PC-3 (cell line): ENCODE results near the gene CNTNAP2.

Source experiments
- EZH2 ChIP-seq: fragments of 300-600 bp; sonication (generic); IDR thresholded peaks from one replicate; pipeline ENCODE4 v1.6.1; 2017; ENCODE audit warnings: antibody characterized with exemption, mild to moderate bottlenecking, low read length; ENCODE audit not compliant: unreplicated experiment
- EZH2phosphoT487 ChIP-seq: fragments of 300-600 bp; sonication (generic); IDR thresholded peaks from 2 replicates; pipeline ENCODE4 v1.6.1; 2018; ENCODE audit warnings: mild to moderate bottlenecking, antibody characterized with exemption, low read length, borderline replicate concordance

- TF ChIP-seq EZH2 (no peak), EZH2phosphoT487 (no peak)
These were observed 2268.5 kb downstream of the CNTNAP2 start for GRCh38 chr7:148385009-148385682.
